Measurements from ENCODE around the gene UBXN4. TPM values are rescaled to one million over a fixed set of nuclear protein-coding genes. Genes with fewer than 3 reads are reported as not detected.
"Not testable (repeated sequence)": the region's sequence is repeated elsewhere in the genome, so short reads cannot be mapped to it uniquely, and the experiment has no call there.

The UBXN4 gene
- total RNA-seq, 2 experiments from 2014 or later: 55.4 to 88.2 TPM

DNA sequence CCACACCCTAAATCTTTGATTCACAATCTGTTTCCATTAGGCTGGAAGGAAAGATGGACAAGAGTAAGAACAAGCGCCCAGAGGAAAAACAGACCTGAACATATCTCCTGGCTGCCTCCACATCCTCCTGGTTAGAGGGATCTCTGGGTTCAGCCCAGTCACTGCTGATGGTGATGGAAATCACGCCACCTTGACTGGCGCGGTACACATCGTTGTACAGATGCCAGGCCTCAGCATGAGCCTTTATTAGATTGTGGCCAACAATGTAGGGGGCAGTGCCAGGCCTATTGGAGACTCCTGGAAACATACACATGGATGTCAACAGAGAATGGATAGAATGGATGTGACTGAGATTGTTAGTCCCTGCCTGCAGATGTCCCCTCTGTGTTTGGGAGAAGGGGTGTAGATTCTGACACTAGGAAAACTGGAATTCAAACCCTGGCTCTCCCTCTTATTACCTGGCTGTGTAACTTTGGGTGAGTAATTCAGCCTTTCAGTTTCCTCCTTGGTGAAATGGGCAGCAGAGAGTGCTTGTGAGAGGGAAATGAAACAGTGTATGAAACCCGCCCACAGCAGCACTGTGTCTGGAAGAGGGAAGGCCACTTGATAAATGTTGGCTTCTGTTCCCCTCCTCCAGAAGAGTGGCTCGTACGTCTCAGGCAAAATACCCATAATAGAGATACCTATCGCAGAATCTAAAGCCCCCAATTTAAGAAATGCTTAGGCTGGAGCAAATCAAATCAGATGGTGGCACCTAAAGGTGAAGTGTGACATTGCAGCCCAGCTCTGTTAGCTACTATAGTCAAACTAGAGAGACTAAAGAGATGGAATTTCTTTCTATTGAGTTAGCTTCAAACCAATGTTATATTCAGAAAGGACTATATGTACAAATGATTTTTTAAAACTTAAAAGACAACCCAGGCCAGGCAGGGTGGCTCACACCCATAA lies 59.1 kb downstream of the UBXN4 start:
- Histone ChIP-seq H3K79me2 (ENCODE audit: insufficient read depth, low read depth, low read length) (no peaks in the 10 kb centered on the region), H3K4me3 (ENCODE audit: low read depth, low read length, poor library complexity, severe bottlenecking) (no peak overlapping the region), H3K4me2 (ENCODE audit: low read length) (no peak overlapping the region), H2AFZ (ENCODE audit: low read length) (no peak overlapping the region), H3K4me1 (ENCODE audit: insufficient read depth, low read length, poor library complexity, severe bottlenecking) (no peaks in the 10 kb centered on the region), H3K27ac (ENCODE audit: low read depth, low read length, poor library complexity, severe bottlenecking) (no peak overlapping the region), H4K20me1 (ENCODE audit: insufficient read depth, low read length) (no peaks in the 10 kb centered on the region), H3K9me2 (ENCODE audit: insufficient read depth, low read length) (no peaks in the 10 kb centered on the region), H3K36me3 (ENCODE audit: insufficient read depth, low read length) (no peaks in the 10 kb centered on the region), H3K9me3 (ENCODE audit: low read length) (peaks cover 26% of the 10 kb centered on the region)
- ChIA-PET CTCF (ENCODE audit: unreplicated experiment) (no interaction called here), POLR2A (no interaction called here)
- no TSS peak for BruUV-seq (replicated peaks)
- no peak for DNase-seq (ENCODE audit: low spot score)
- TF ChIP-seq, protein P1, sequence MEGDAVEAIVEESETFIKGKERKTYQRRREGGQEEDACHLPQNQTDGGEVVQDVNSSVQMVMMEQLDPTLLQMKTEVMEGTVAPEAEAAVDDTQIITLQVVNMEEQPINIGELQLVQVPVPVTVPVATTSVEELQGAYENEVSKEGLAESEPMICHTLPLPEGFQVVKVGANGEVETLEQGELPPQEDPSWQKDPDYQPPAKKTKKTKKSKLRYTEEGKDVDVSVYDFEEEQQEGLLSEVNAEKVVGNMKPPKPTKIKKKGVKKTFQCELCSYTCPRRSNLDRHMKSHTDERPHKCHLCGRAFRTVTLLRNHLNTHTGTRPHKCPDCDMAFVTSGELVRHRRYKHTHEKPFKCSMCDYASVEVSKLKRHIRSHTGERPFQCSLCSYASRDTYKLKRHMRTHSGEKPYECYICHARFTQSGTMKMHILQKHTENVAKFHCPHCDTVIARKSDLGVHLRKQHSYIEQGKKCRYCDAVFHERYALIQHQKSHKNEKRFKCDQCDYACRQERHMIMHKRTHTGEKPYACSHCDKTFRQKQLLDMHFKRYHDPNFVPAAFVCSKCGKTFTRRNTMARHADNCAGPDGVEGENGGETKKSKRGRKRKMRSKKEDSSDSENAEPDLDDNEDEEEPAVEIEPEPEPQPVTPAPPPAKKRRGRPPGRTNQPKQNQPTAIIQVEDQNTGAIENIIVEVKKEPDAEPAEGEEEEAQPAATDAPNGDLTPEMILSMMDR (conservative IDR thresholded peaks at IDR 0.05; ENCODE audit: low read length): peak; percentile 35; the same call in 1 of the 2 replicates
- TF ChIP-seq EZH2phosphoT487 (IDR thresholded peaks at IDR 0.05; ENCODE audit: borderline replicate concordance, low read depth, low read length): no peak
- intact Hi-C loops (cut with micrococcal nuclease; ENCODE audit: unreplicated experiment): no loop called here

DNA sequence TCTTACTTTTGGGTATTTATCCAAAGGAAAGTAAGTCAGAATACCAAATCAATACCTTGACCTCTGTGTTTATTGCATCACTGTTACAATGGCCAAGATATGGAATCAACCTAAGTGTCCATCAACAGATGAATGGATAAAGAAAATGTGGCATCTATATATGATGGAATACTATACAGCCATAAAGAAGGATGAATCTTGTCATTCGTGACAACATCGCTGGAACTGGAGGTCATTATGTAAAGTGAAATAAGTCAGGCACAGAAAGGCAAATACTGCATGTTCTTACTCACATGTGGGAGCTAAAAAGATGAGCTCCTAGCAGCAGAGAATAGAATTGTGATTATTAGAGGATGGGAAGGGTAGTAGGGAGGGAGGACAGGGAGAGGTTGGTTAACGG lies 60.7 kb downstream of the UBXN4 start:
- ChIA-PET CTCF (ENCODE audit: unreplicated experiment) (no interaction called here), POLR2A (interaction anchor here (0.7 kb wide), 1 partner anchor 339 kb away, joined by 3 read pairs; no protein-coding TSS in a partner anchor)
- Histone ChIP-seq H3K79me2 (ENCODE audit: insufficient read depth, low read depth, low read length) (no peaks in the 10 kb centered on the region), H3K9me3 (ENCODE audit: low read length) (peaks cover 26% of the 10 kb centered on the region), H3K4me2 (ENCODE audit: low read length) (no peak overlapping the region), H3K9me2 (ENCODE audit: insufficient read depth, low read length) (no peaks in the 10 kb centered on the region), H3K4me1 (ENCODE audit: insufficient read depth, low read length, poor library complexity, severe bottlenecking) (no peaks in the 10 kb centered on the region), H3K36me3 (ENCODE audit: insufficient read depth, low read length) (no peaks in the 10 kb centered on the region), H4K20me1 (ENCODE audit: insufficient read depth, low read length) (no peaks in the 10 kb centered on the region), H2AFZ (ENCODE audit: low read length) (no peak overlapping the region), H3K27ac (ENCODE audit: low read depth, low read length, poor library complexity, severe bottlenecking) (no peak overlapping the region), H3K4me3 (ENCODE audit: low read depth, low read length, poor library complexity, severe bottlenecking) (no peak overlapping the region)
- no peak for TF ChIP-seq EZH2phosphoT487 (IDR thresholded peaks at IDR 0.05; ENCODE audit: borderline replicate concordance, low read depth, low read length)
- TF ChIP-seq, protein P1 (conservative IDR thresholded peaks at IDR 0.05; ENCODE audit: low read length): no peak
- BruUV-seq (replicated peaks): no TSS peak
- intact Hi-C loops (cut with micrococcal nuclease; ENCODE audit: unreplicated experiment): no loop called here
- no peak for DNase-seq (ENCODE audit: low spot score)

DNA sequence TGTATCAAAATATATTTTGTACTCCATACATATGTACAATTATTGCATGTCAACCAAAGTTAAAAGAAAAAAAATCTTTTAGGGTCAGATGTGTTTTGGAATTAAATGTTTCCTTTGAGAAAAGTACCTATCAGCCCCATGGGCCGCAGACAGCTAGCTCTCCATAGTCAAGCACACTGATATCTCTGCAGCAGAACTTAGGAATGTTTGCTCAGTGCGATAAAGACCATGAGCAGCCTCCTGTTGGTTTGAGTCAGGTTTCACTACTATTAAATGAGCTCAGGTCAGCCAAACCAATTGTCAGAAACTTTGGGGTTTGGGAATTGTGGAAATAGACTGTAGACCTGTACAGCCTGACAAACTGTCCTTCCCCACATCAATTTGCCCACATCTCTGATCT lies 61.6 kb downstream of the UBXN4 start:
- H3K4me3 ChIP-seq (ENCODE audit: low read depth, low read length, poor library complexity, severe bottlenecking): no peak overlapping the region
- no peak overlapping the region for H2AFZ ChIP-seq (ENCODE audit: low read length)
- no peaks in the 10 kb centered on the region for H3K79me2 ChIP-seq (ENCODE audit: insufficient read depth, low read depth, low read length)
- no peaks in the 10 kb centered on the region for H3K36me3 ChIP-seq (ENCODE audit: insufficient read depth, low read length)
- H3K9me2 ChIP-seq (ENCODE audit: insufficient read depth, low read length): no peaks in the 10 kb centered on the region
- ChIA-PET CTCF (ENCODE audit: unreplicated experiment) (no interaction called here), POLR2A (interaction anchor here (0.6 kb wide), 1 partner anchor 910 kb away, joined by 3 read pairs; no protein-coding TSS in a partner anchor)
- no peaks in the 10 kb centered on the region for H3K4me1 ChIP-seq (ENCODE audit: insufficient read depth, low read length, poor library complexity, severe bottlenecking)
- no peak for DNase-seq (ENCODE audit: low spot score)
- H3K4me2 ChIP-seq (ENCODE audit: low read length): no peak overlapping the region
- no peak overlapping the region for H3K27ac ChIP-seq (ENCODE audit: low read depth, low read length, poor library complexity, severe bottlenecking)
- intact Hi-C loops (cut with micrococcal nuclease; ENCODE audit: unreplicated experiment): no loop called here
- H4K20me1 ChIP-seq (ENCODE audit: insufficient read depth, low read length): no peaks in the 10 kb centered on the region
- H3K9me3 ChIP-seq (ENCODE audit: low read length): peaks cover 26% of the 10 kb centered on the region
- TF ChIP-seq, protein P1 (conservative IDR thresholded peaks at IDR 0.05; ENCODE audit: low read length): no peak
- no peak for TF ChIP-seq EZH2phosphoT487 (IDR thresholded peaks at IDR 0.05; ENCODE audit: borderline replicate concordance, low read depth, low read length)
- no TSS peak for BruUV-seq (replicated peaks)

DNA sequence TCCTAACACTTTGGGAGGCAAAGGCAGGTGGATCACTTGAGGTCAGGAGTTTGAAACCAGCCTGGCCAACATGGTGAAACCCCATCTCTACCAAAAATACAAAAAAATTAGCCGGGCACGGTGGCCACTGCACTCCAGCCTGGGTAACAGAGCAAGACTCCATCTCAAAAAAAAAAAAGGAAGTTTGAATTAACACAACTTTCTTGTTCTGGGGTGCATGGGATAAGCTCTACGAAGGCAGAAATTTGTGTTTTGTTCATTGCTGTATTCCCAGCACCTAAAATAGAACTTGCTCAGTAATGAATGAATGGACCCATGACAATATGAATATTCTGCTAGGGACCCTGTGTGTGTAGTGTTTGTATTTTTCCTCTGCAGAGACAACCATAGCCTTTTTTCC lies 66.2 kb downstream of the UBXN4 start:
- DNase-seq (ENCODE audit: low spot score); H3K27ac ChIP-seq (ENCODE audit: low read depth, low read length, poor library complexity, severe bottlenecking); H2AFZ ChIP-seq (ENCODE audit: low read length); H3K4me1 ChIP-seq (ENCODE audit: insufficient read depth, low read length, poor library complexity, severe bottlenecking); POLR2A ChIA-PET; H3K4me2 ChIP-seq (ENCODE audit: low read length); BruUV-seq (replicated peaks); intact Hi-C loops (cut with micrococcal nuclease; ENCODE audit: unreplicated experiment); H3K79me2 ChIP-seq (ENCODE audit: insufficient read depth, low read depth, low read length); H3K36me3 ChIP-seq (ENCODE audit: insufficient read depth, low read length); H3K9me2 ChIP-seq (ENCODE audit: insufficient read depth, low read length); H3K9me3 ChIP-seq (ENCODE audit: low read length); H3K4me3 ChIP-seq (ENCODE audit: low read depth, low read length, poor library complexity, severe bottlenecking); H4K20me1 ChIP-seq (ENCODE audit: insufficient read depth, low read length): not testable (repeated sequence)
- CTCF ChIA-PET (ENCODE audit: unreplicated experiment): interaction anchor here (1.4 kb wide), 1 partner anchor 11 kb away, joined by 4 read pairs; no protein-coding TSS in a partner anchor

Data from OCI-LY7 (cell line).